DOHH2 (cell line): Measurements from ENCODE around the gene DRG2.

Experiments used
- H3F3A ChIP-seq: fragments of 200-600 bp; sonication (generic), shearing (Covaris generic); 2 replicates; pipeline ENCODE4 v1.6.0; 2016; ENCODE audit warnings: antibody characterized with exemption, mild to moderate bottlenecking; ENCODE audit not compliant: control insufficient read depth, insufficient read depth
- H3K27ac ChIP-seq: fragments of 200-600 bp; sonication (generic); 2 replicates; pipeline ENCODE4 v1.5.1; 2014; ENCODE audit warnings: low read depth, mild to moderate bottlenecking, low read length, moderate library complexity
- H3K27me3 ChIP-seq: fragments of 200-600 bp; sonication (generic); 2 replicates; pipeline ENCODE4 v1.6.1; 2014; ENCODE audit warnings: mild to moderate bottlenecking, low read length, mixed read lengths; ENCODE audit not compliant: control insufficient read depth
- H3K36me3 ChIP-seq: fragments of 200-600 bp; sonication (generic); 2 replicates; pipeline ENCODE4 v1.6.1; 2014; ENCODE audit warnings: mild to moderate bottlenecking, low read length, moderate library complexity, mixed read lengths; ENCODE audit not compliant: control insufficient read depth
- H3K4me1 ChIP-seq: fragments of 200-600 bp; sonication (generic); 2 replicates; pipeline ENCODE4 v1.6.1; 2014; ENCODE audit warnings: mild to moderate bottlenecking, low read length, mixed read lengths; ENCODE audit not compliant: control insufficient read depth
- H3K4me2 ChIP-seq: fragments of 200-600 bp; sonication (generic); 2 replicates; pipeline ENCODE4 v1.6.0; 2014; ENCODE audit warnings: mild to moderate bottlenecking, low read length, moderate library complexity
- H3K4me3 ChIP-seq: fragments of 200-600 bp; sonication (generic); 2 replicates; pipeline ENCODE4 v1.5.1; 2014; ENCODE audit warnings: mild to moderate bottlenecking, low read length, mixed read lengths
- H3K79me2 ChIP-seq: fragments of 200-600 bp; sonication (generic); 2 replicates; pipeline ENCODE4 v1.6.1; 2014; ENCODE audit warnings: mild to moderate bottlenecking, low read length, mixed read lengths; ENCODE audit not compliant: control insufficient read depth
- H3K9me2 ChIP-seq: fragments of 200-600 bp; sonication (generic); replicated peaks from 2 replicates; pipeline ENCODE4 v1.6.1; 2014; ENCODE audit warnings: mild to moderate bottlenecking, low read length, mixed read lengths; ENCODE audit not compliant: control insufficient read depth
- H3K9me3 ChIP-seq: fragments of 200-600 bp; sonication (generic); 2 replicates; pipeline ENCODE4 v1.6.1; 2014; ENCODE audit warnings: antibody characterized with exemption, low read length, mixed read lengths; ENCODE audit not compliant: control insufficient read depth, insufficient read depth
- H4K20me1 ChIP-seq: fragments of 200-600 bp; sonication (generic); 2 replicates; pipeline ENCODE4 v1.6.0; 2014; ENCODE audit warnings: low read depth, mild to moderate bottlenecking, antibody characterized with exemption, low read length, moderate library complexity; ENCODE audit not compliant: control insufficient read depth, insufficient read depth
- EZH2phosphoT487 ChIP-seq: fragments of 200-600 bp; sonication (generic); IDR thresholded peaks from 2 replicates; pipeline ENCODE4 v1.6.1; 2017; ENCODE audit warnings: borderline replicate concordance, mild to moderate bottlenecking, antibody characterized with exemption, low read length, moderate library complexity, mixed read lengths
- TF ChIP-seq, protein P1 (sequence below): fragments of 200-600 bp; sonication (generic); IDR thresholded peaks from one replicate; pipeline ENCODE4 v1.5.1; 2014; ENCODE audit warnings: antibody characterized with exemption, mild to moderate bottlenecking, low read depth, low read length; ENCODE audit not compliant: poor library complexity, severe bottlenecking

Gene DRG2

DNA sequence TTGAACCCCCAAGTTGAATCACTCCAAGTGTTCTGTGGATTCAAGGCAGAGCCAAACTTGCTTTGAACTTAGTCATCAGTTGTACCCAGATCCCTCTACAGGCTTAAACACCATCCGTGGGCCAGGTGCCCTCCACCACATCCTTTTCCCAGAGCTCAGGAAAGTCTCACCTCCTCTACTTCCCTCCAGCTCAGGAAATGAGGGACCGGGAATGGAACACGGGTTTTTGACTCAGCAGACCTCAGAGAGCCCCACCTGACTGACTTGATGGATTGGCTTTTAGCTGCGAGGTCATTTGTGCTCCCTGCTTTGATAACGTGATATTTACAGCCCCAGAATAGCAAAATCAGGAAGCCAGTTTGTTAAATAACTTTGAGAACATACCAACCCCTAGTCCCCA lies 28.5 kb upstream of the DRG2 start:
- no peak for TF ChIP-seq EZH2phosphoT487
- TF ChIP-seq, protein P1, sequence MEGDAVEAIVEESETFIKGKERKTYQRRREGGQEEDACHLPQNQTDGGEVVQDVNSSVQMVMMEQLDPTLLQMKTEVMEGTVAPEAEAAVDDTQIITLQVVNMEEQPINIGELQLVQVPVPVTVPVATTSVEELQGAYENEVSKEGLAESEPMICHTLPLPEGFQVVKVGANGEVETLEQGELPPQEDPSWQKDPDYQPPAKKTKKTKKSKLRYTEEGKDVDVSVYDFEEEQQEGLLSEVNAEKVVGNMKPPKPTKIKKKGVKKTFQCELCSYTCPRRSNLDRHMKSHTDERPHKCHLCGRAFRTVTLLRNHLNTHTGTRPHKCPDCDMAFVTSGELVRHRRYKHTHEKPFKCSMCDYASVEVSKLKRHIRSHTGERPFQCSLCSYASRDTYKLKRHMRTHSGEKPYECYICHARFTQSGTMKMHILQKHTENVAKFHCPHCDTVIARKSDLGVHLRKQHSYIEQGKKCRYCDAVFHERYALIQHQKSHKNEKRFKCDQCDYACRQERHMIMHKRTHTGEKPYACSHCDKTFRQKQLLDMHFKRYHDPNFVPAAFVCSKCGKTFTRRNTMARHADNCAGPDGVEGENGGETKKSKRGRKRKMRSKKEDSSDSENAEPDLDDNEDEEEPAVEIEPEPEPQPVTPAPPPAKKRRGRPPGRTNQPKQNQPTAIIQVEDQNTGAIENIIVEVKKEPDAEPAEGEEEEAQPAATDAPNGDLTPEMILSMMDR = no peak

DNA sequence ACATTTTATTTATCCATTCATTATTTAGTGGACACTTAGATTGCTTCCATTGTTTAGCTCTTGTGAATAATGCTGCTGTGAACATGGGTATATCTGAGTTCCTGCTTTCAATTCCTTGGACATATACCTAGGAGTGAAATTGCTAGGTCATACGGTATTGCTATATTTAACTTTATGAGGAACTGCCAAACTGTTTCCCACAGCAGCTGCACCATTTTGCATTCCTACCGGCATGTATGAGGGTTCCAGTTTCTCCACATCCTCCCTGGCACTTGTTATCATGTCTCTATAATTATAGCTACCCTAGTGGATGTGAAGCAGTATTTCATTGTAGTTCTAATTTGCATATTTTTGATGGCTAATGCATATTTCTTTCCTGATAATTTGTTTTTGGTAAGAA lies 23.7 kb upstream of the DRG2 start:
- Histone ChIP-seq H3K4me1 (peaks cover 5% of the 10 kb centered on the region), H3K4me3 (no peak overlapping the region), H3K27me3 (no peaks in the 10 kb centered on the region), H3K9me3 (no peaks in the 10 kb centered on the region), H3K4me2 (no peak overlapping the region), H3F3A (peaks cover 5% of the 10 kb centered on the region; the same call in 1 of the 2 replicates), H4K20me1 (no peaks in the 10 kb centered on the region), H3K27ac (no peak overlapping the region), H3K36me3 (peaks cover 23% of the 10 kb centered on the region), H3K9me2 (no peaks in the 10 kb centered on the region), H3K79me2 (no peaks in the 10 kb centered on the region)
- no peak for TF ChIP-seq EZH2phosphoT487
- TF ChIP-seq, protein P1 = no peak

More for the DNA sequence above, 28.5 kb upstream of the DRG2 start:
- no peaks in the 10 kb centered on the region for H3K79me2 ChIP-seq
- peaks cover 8% of the 10 kb centered on the region for H3K4me1 ChIP-seq
- no peaks in the 10 kb centered on the region for H3F3A ChIP-seq
- no peak overlapping the region for H3K27ac ChIP-seq
- H3K27me3 ChIP-seq = no peaks in the 10 kb centered on the region
- no peaks in the 10 kb centered on the region for H3K9me3 ChIP-seq
- H3K4me2 ChIP-seq = no peak overlapping the region
- no peaks in the 10 kb centered on the region for H3K9me2 ChIP-seq
- no peak overlapping the region for H3K4me3 ChIP-seq
- H3K36me3 ChIP-seq = peaks cover 35% of the 10 kb centered on the region
- no peaks in the 10 kb centered on the region for H4K20me1 ChIP-seq

DNA sequence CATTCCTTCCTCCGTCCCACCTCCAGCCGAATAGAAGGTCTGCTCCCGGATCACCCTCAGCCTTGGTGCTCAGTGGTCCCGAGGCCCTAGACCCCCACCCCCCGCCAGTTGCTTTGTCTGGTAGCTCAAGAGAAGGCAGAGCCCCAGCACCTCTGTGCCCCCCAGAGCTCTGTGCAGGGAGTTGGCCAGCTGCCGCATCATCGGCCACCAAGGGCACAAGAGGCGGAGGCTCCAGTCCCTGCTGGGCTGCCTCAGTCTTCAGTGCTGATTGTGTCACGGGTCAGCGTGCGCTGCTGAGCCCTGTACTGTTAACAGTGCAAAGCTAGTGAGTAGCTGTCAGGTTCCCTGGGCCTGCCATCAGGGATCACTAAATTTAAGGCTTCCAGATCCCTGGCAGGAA lies 22.2 kb upstream of the DRG2 start:
- Histone ChIP-seq H4K20me1 (no peaks in the 10 kb centered on the region), H3K4me3 (no peak overlapping the region), H3K27ac (no peak overlapping the region), H3F3A (peaks cover 5% of the 10 kb centered on the region; the same call in 1 of the 2 replicates), H3K9me2 (no peaks in the 10 kb centered on the region), H3K9me3 (no peaks in the 10 kb centered on the region), H3K36me3 (peaks cover 19% of the 10 kb centered on the region), H3K4me1 (no peaks in the 10 kb centered on the region), H3K4me2 (no peak overlapping the region), H3K27me3 (no peaks in the 10 kb centered on the region), H3K79me2 (no peaks in the 10 kb centered on the region)
- no peak for TF ChIP-seq EZH2phosphoT487
- TF ChIP-seq, protein P1 = no peak

DNA sequence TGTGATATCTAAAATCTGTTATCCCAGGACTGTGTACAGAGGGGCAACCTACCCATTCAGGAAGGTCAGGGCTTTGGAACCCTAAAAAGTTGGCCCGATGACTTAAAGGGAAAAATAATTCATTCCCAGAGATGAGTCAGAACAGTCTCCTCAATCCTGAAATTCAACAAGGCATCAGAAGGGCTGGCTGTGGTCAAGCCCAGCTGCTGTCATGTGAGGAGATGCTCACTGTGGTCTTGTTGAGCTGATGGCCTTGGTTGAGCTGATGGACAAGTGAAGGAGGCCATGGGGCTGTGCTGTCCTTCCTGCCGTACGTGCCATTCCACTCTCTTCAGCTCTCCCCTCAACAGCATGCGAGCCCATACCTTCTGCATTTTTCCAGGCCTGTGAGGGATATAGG lies 20.9 kb upstream of the DRG2 start:
- Histone ChIP-seq H3K79me2 (no peaks in the 10 kb centered on the region), H3K9me3 (no peaks in the 10 kb centered on the region), H3K4me2 (no peak overlapping the region), H4K20me1 (no peaks in the 10 kb centered on the region), H3K4me3 (no peak overlapping the region), H3F3A (peaks cover 5% of the 10 kb centered on the region; the same call in 1 of the 2 replicates), H3K27me3 (peaks cover 6% of the 10 kb centered on the region; the same call in 1 of the 2 replicates), H3K4me1 (no peaks in the 10 kb centered on the region), H3K9me2 (no peaks in the 10 kb centered on the region), H3K36me3 (peaks cover 19% of the 10 kb centered on the region), H3K27ac (no peak overlapping the region)
- TF ChIP-seq, protein P1 = no peak
- no peak for TF ChIP-seq EZH2phosphoT487
